Left lung (tissue), 10 donors: ENCODE results near the gene CRLF1. TPM values are rescaled to one million over a fixed set of nuclear protein-coding genes. Genes with fewer than 3 reads are reported as not detected.

Source experiments
- ATAC-seq: fragments of 200-7000 bp; cut with Tn5 transposase; one replicate; pipeline ENCODE4 v1.9.1; 2020; ENCODE audit warnings: moderate library complexity
- DNase-seq, 4 donors: peaks; one replicate each; pipeline ENCODE4 v3.0.0-alpha.2; 2013 to 2020
- H3K27ac ChIP-seq, 2 donors: fragments of 200-600 bp; sonication (generic) in 1 of 2; one replicate each; pipeline versions ENCODE4 v1.5.0 to v1.8.0; 2020 to 2021
- H3K27me3 ChIP-seq, 2 donors: fragments of 200-600 bp; sonication (generic) in 1 of 2; one replicate each; pipeline versions ENCODE4 v1.5.0 to v1.8.0; 2020 to 2021
- H3K36me3 ChIP-seq, 2 donors: fragments of 200-600 bp; sonication (generic) in 1 of 2; one replicate each; pipeline versions ENCODE4 v1.5.0 to v1.8.0; 2020 to 2021
- H3K4me1 ChIP-seq, 2 donors: fragments of 200-600 bp; one replicate each; pipeline ENCODE4 v1.8.0; 2021
- H3K4me3 ChIP-seq, 2 donors: fragments of 200-600 bp; sonication (generic) in 1 of 2; one replicate each; pipeline versions ENCODE4 v1.5.0 to v1.8.0; 2020 to 2021; ENCODE audit warnings: mild to moderate bottlenecking in 1 of 2
- H3K9me3 ChIP-seq, 2 donors: fragments of 200-600 bp; sonication (generic) in 1 of 2; one replicate each; pipeline versions ENCODE4 v1.5.0 to v1.8.0; 2020 to 2021
- CTCF ChIP-seq, 2 donors: fragments of 200-600 bp; sonication (generic) in 1 of 2; IDR thresholded peaks; one replicate each; pipeline versions ENCODE4 v1.5.0 to v1.8.0; 2021; ENCODE audit warnings: antibody characterized with exemption in 2 of 2
- intact Hi-C, 2 donors: fragments of 100-400 bp; cut with DNase I; formaldehyde crosslinking; loops; one replicate each; pipeline versions ENCODE4 v1.11.2 to v1.14.2; 2022
- polyA plus RNA-seq, 6 donors: library from polyadenylated mRNA; unstranded; fragments of 120-200 nt; gene quantifications; one replicate each; pipeline ENCODE4 v1.2.1, GENCODE V29; 2013; ENCODE audit not compliant: insufficient read length in 6 of 6
- total RNA-seq, 2 donors: library from RNA; stranded (reverse); fragmentation: NEBNext Ultra II Directional; extraction: Animal tissue kit (Norgen Biotek cat#: 25700); gene quantifications; one replicate each; pipeline ENCODE4 v1.2.1, GENCODE V29; 2021
- donor health status: DM: no; HTN: yes; CAD: no.
- donor health status: DM: no; HTN: no; CAD: no.

Gene CRLF1
- total and polyA plus RNA-seq, 8 donors, result 22.5 to 328 (median 233) TPM

- DNase-seq (no peak), ATAC-seq (no peak)
- intact Hi-C loops, result loop anchor here in 1 of 2 donors (10.0 kb wide), 1 partner anchor 95 kb away; no protein-coding TSS in a partner anchor
- H3K4me1 ChIP-seq, result peaks cover 5 to 25% of the 10 kb centered on the region in 2 donors
- no peak overlapping the region for H3K27ac ChIP-seq
- H3K9me3 ChIP-seq, result no peaks in the 10 kb centered on the region
- H3K4me3 ChIP-seq, result no peak overlapping the region
- H3K27me3 ChIP-seq, result no peaks in the 10 kb centered on the region
- no peak for TF ChIP-seq CTCF (IDR thresholded peaks at IDR 0.05)
- H3K36me3 ChIP-seq, result peaks cover 0 to 35% of the 10 kb centered on the region in 2 donors
These were observed 46.9 kb downstream of the CRLF1 start for GRCh38 chr19:18559685-18560084.

DNA sequence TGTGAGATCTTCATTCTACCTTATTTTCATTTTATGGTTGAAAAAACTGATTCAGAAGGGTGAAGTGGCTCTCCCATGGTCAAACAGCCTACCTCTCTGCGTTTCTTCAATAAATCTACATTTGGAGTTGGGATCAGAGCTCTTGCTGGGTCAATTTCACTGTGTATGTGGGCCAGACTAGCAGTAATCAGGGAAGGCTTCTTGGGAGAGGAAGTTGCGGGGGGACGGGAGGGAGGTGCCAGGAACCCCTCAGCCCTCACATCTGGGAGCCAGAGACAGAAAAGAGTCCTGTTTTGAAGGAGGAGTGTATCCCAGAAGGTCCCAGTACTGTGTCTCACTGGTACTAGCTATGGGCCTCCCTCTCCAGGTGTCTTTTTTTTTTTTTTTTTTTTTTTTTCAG is 48.0 kb downstream of the CRLF1 start:
- Histone ChIP-seq H3K4me1 (peaks cover 5 to 25% of the 10 kb centered on the region in 2 donors), H3K27ac (peak overlapping the region; percentile 82 to 94), H3K9me3 (no peaks in the 10 kb centered on the region), H3K4me3 (peak overlapping the region; percentile 84 to 97), H3K36me3 (peaks cover 0 to 24% of the 10 kb centered on the region in 2 donors), H3K27me3 (no peaks in the 10 kb centered on the region)
- ATAC-seq (no peak), DNase-seq (no peak)
- no peak for TF ChIP-seq CTCF (IDR thresholded peaks at IDR 0.05)
- intact Hi-C loops, result no loop called here

- Histone ChIP-seq H3K4me1 (peaks cover 5 to 25% of the 10 kb centered on the region in 2 donors), H3K27ac (peak overlapping the region; percentile 82 to 94), H3K36me3 (peaks cover 0 to 19% of the 10 kb centered on the region in 2 donors), H3K27me3 (no peaks in the 10 kb centered on the region), H3K4me3 (peak overlapping the region; percentile 84 to 97), H3K9me3 (no peaks in the 10 kb centered on the region)
- intact Hi-C loops, result no loop called here
- no peak for TF ChIP-seq CTCF (IDR thresholded peaks at IDR 0.05)
- ATAC-seq (no peak), DNase-seq (no peak)
These were observed 48.4 kb downstream of the CRLF1 start for GRCh38 chr19:18558202-18558555.

DNA sequence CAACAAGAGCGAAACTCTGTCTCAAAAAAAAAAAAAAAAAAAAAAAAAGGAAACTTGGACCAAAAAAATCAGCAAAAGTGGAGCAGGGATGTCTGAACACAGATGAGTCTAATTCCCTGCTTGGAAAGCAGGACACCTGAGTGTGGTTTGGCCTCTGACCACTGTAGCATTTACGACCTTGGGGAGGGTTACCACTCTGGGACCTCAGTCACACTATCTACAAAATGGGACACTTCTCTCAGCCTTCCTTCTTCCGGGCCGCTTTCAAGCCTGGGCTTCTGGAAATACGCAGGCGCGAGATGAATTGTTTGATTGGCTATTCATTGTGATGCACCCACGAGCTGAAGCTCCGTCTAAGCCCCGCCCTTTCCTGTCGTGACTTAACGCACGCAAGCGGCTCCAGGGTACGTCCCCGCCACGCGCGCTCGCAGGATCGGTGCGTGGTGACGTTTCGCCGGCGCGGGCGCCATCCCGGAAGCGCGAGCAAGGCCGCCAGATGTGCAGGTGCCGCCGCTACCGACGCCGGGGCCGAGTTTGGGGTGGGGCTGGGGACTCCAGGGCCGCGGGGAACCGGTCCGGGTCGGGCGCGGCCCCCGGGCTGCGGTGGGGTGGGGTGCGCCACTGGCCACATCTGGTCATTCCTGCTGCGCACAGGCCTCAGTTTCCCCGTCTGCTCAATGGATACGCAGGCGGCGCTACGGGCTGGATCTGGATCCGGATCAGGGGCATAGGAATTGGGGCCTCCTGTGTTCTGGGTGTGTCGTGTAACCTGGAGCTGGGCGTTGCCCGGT is 49.0 kb downstream of the CRLF1 start, which contains the start of gene KXD1:
KXD1 (plus strand) TSS at position 460 of the 791 bp plus-strand sequence. CDS start 4,187 bp downstream, outside the sequence.
- H3K27ac ChIP-seq, result peak within 1 kb of the TSS; percentile 82 to 94
- TF ChIP-seq CTCF (IDR thresholded peaks at IDR 0.05), result no peak
- intact Hi-C loops, result no loop called here
- DNase-seq, result peak; percentile 92 to 98 (median 98)
- peaks cover 0 to 14% of the 10 kb centered on the region in 2 donors for H3K36me3 ChIP-seq
- H3K27me3 ChIP-seq, result no peaks in the 10 kb centered on the region
- peaks cover 5 to 25% of the 10 kb centered on the region in 2 donors for H3K4me1 ChIP-seq
- H3K9me3 ChIP-seq, result no peaks in the 10 kb centered on the region
- peak within 1 kb of the TSS; percentile 84 to 97 for H3K4me3 ChIP-seq
- peak; percentile 99 for ATAC-seq

- TF ChIP-seq CTCF (IDR thresholded peaks at IDR 0.05), result no peak
- intact Hi-C loops, result no loop called here
- H3K27me3 ChIP-seq, result no peaks in the 10 kb centered on the region
- no peak for DNase-seq
- H3K9me3 ChIP-seq, result no peaks in the 10 kb centered on the region
- H3K36me3 ChIP-seq, result no peaks in the 10 kb centered on the region
- no peak overlapping the region for H3K4me3 ChIP-seq
- H3K4me1 ChIP-seq, result no peaks in the 10 kb centered on the region
- H3K27ac ChIP-seq, result no peak overlapping the region
- no peak for ATAC-seq
These were observed 55.0 kb downstream of the CRLF1 start for GRCh38 chr19:18551631-18552030.
